SK-N-SH treated with all-trans-retinoic acid at 6 μM for 48 hours (cell line): ENCODE measurements around the gene RPS24.

Experiments used
- ATAC-seq: fragments of 200-7000 bp; cut with Tn5 transposase; 3 replicates; pipeline ENCODE4 v1.9.1; 2020; ENCODE audit warnings: mild to moderate bottlenecking, moderate library complexity
- BACH2 ChIP-seq: fragments of 250-450 bp; sonication (Bioruptor Pico); IDR thresholded peaks from 2 replicates; pipeline ENCODE4 v1.9.0; 2021; ENCODE audit warnings: mild to moderate bottlenecking, borderline replicate concordance
- CSDC2 ChIP-seq: fragments of 250-450 bp; sonication (Bioruptor Pico); IDR thresholded peaks from 2 replicates; pipeline ENCODE4 v1.5.0; 2020; ENCODE audit warnings: mild to moderate bottlenecking, moderate library complexity
- ESRRG ChIP-seq: fragments of 250-450 bp; sonication (Bioruptor Pico); IDR thresholded peaks from 2 replicates; pipeline ENCODE4 v1.6.1; 2021; ENCODE audit warnings: mild to moderate bottlenecking
- GLIS3 ChIP-seq: fragments of 250-450 bp; sonication (Bioruptor Pico); IDR thresholded peaks from 2 replicates; pipeline ENCODE4 v1.5.0; 2020; ENCODE audit warnings: mild to moderate bottlenecking, moderate library complexity
- ISL1 ChIP-seq: fragments of 250-450 bp; sonication (Bioruptor Pico); IDR thresholded peaks from 2 replicates; pipeline ENCODE4 v2.1.2; 2022; ENCODE audit warnings: mild to moderate bottlenecking, moderate library complexity
- PPARA ChIP-seq: fragments of 250-450 bp; sonication (Bioruptor Pico); IDR thresholded peaks from 2 replicates; pipeline ENCODE4 v1.5.0; 2020; ENCODE audit warnings: mild to moderate bottlenecking, borderline replicate concordance
- SNAI2 ChIP-seq: fragments of 250-450 bp; sonication (Bioruptor Pico); IDR thresholded peaks from 2 replicates; pipeline ENCODE4 v1.5.0; 2020; ENCODE audit warnings: mild to moderate bottlenecking, moderate library complexity
- TCF4 ChIP-seq: fragments of 250-450 bp; sonication (Bioruptor Pico); IDR thresholded peaks from 2 replicates; pipeline ENCODE4 v1.8.0; 2021; ENCODE audit warnings: mild to moderate bottlenecking, moderate library complexity, borderline replicate concordance
- TOX ChIP-seq: fragments of 250-450 bp; sonication (Bioruptor Pico); IDR thresholded peaks from 2 replicates; pipeline ENCODE4 v1.8.0; 2021; ENCODE audit warnings: mild to moderate bottlenecking, moderate library complexity, borderline replicate concordance
- ZC3H10 ChIP-seq: fragments of 250-450 bp; sonication (Bioruptor Pico); IDR thresholded peaks from 2 replicates; pipeline ENCODE4 v1.5.1; 2021; ENCODE audit warnings: mild to moderate bottlenecking, moderate library complexity
- ZFP3 ChIP-seq: fragments of 250-450 bp; sonication (Bioruptor Pico); IDR thresholded peaks from 2 replicates; pipeline ENCODE4 v1.5.0; 2020; ENCODE audit warnings: mild to moderate bottlenecking, moderate library complexity
- ZFP30 ChIP-seq: fragments of 450-650 bp; formaldehyde crosslinking; IDR thresholded peaks from 2 replicates; pipeline ENCODE4 v1.5.0; 2022; ENCODE audit warnings: mild to moderate bottlenecking, moderate library complexity
- ZNF565 ChIP-seq: fragments of 450-650 bp; formaldehyde crosslinking; conservative IDR thresholded peaks from 2 replicates; pipeline ENCODE4 v1.5.0; 2020; ENCODE audit warnings: low read depth, mild to moderate bottlenecking, moderate library complexity
- ZNF70 ChIP-seq: fragments of 450-650 bp; formaldehyde crosslinking; IDR thresholded peaks from 2 replicates; pipeline ENCODE4 v1.5.0; 2020; ENCODE audit warnings: mild to moderate bottlenecking, moderate library complexity
- ZNF8 ChIP-seq: fragments of 450-650 bp; formaldehyde crosslinking; IDR thresholded peaks from 2 replicates; pipeline ENCODE4 v1.5.0; 2020; ENCODE audit warnings: mild to moderate bottlenecking, moderate library complexity
- TF ChIP-seq, protein P1 (sequence below): fragments of 250-450 bp; sonication (Bioruptor Pico); IDR thresholded peaks from 2 replicates; pipeline ENCODE4 v1.5.1; 2020; ENCODE audit warnings: low read depth, mild to moderate bottlenecking, moderate library complexity
- TF ChIP-seq, protein P2 (sequence below): fragments of 250-450 bp; sonication (Bioruptor Pico); IDR thresholded peaks from 2 replicates; pipeline ENCODE4 v1.5.1; 2021; ENCODE audit warnings: mild to moderate bottlenecking, moderate library complexity
- TF ChIP-seq, protein P3 (sequence below): fragments of 250-450 bp; sonication (Bioruptor Pico); IDR thresholded peaks from 2 replicates; pipeline ENCODE4 v1.8.0; 2021; ENCODE audit warnings: low read depth, mild to moderate bottlenecking, moderate library complexity, borderline replicate concordance
- TF ChIP-seq, protein P4 (sequence below): fragments of 250-450 bp; sonication (Bioruptor Pico); IDR thresholded peaks from 2 replicates; pipeline ENCODE4 v1.8.0; 2020; ENCODE audit warnings: mild to moderate bottlenecking, moderate library complexity, borderline replicate concordance
- TF ChIP-seq, protein P5 (sequence below): fragments of 250-450 bp; sonication (Bioruptor Pico); IDR thresholded peaks from 2 replicates; pipeline ENCODE4 v1.5.0; 2020; ENCODE audit warnings: mild to moderate bottlenecking, moderate library complexity

Gene RPS24

DNA sequence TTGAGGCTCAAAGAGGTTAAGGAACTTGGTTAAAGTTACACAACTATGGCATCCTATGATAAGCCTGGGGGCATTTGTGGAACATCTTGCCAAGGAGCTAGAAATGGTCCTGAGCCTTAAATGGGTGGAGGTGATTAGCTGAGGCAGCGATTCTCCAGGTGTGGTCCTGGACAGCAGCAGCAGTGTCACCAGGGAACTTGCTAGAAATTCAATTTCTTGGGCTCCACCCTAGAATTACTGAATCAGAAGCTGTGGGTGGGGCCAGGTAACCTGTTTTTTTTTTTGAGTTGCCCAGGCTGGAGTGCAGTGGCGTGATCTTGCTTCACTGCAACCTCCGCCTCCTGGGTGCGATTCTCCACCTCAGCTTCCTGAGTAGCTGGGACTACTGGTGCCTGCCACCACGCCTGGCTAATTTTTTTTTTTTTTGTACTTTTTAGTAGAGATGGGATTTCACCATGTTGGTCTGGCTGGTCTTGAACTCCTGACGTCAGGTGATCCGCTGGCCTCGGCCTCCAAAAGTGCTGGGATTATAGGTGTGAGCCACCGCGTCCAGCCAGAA is 13.1 kb downstream of the RPS24 start:
- no peak for ATAC-seq
- TF ChIP-seq TOX (CRISPR knock-in tag) (no peak), CSDC2 (no peak), ZNF70 (CRISPR knock-in tag) (no peak), ZC3H10 (CRISPR knock-in tag) (no peak), BACH2 (CRISPR knock-in tag) (no peak), ISL1 (no peak), TCF4 (CRISPR knock-in tag) (no peak), ESRRG (CRISPR knock-in tag) (no peak), PPARA (CRISPR knock-in tag) (no peak), ZFP30 (CRISPR knock-in tag) (no peak), ZNF565 (CRISPR knock-in tag) (no peak), GLIS3 (CRISPR knock-in tag) (no peak), ZNF8 (no peak)
- TF ChIP-seq, protein P1, sequence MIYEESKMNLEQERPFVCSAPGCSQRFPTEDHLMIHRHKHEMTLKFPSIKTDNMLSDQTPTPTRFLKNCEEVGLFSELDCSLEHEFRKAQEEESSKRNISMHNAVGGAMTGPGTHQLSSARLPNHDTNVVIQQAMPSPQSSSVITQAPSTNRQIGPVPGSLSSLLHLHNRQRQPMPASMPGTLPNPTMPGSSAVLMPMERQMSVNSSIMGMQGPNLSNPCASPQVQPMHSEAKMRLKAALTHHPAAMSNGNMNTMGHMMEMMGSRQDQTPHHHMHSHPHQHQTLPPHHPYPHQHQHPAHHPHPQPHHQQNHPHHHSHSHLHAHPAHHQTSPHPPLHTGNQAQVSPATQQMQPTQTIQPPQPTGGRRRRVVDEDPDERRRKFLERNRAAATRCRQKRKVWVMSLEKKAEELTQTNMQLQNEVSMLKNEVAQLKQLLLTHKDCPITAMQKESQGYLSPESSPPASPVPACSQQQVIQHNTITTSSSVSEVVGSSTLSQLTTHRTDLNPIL (CRISPR knock-in tag) = no peak
- TF ChIP-seq, protein P2, sequence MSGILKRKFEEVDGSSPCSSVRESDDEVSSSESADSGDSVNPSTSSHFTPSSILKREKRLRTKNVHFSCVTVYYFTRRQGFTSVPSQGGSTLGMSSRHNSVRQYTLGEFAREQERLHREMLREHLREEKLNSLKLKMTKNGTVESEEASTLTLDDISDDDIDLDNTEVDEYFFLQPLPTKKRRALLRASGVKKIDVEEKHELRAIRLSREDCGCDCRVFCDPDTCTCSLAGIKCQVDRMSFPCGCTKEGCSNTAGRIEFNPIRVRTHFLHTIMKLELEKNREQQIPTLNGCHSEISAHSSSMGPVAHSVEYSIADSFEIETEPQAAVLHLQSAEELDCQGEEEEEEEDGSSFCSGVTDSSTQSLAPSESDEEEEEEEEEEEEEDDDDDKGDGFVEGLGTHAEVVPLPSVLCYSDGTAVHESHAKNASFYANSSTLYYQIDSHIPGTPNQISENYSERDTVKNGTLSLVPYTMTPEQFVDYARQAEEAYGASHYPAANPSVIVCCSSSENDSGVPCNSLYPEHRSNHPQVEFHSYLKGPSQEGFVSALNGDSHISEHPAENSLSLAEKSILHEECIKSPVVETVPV (CRISPR knock-in tag) = no peak
- TF ChIP-seq, protein P3, sequence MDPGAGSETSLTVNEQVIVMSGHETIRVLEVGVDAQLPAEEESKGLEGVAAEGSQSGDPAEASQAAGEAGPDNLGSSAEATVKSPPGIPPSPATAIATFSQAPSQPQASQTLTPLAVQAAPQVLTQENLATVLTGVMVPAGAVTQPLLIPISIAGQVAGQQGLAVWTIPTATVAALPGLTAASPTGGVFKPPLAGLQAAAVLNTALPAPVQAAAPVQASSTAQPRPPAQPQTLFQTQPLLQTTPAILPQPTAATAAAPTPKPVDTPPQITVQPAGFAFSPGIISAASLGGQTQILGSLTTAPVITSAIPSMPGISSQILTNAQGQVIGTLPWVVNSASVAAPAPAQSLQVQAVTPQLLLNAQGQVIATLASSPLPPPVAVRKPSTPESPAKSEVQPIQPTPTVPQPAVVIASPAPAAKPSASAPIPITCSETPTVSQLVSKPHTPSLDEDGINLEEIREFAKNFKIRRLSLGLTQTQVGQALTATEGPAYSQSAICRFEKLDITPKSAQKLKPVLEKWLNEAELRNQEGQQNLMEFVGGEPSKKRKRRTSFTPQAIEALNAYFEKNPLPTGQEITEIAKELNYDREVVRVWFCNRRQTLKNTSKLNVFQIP = no peak
- TF ChIP-seq, protein P4, sequence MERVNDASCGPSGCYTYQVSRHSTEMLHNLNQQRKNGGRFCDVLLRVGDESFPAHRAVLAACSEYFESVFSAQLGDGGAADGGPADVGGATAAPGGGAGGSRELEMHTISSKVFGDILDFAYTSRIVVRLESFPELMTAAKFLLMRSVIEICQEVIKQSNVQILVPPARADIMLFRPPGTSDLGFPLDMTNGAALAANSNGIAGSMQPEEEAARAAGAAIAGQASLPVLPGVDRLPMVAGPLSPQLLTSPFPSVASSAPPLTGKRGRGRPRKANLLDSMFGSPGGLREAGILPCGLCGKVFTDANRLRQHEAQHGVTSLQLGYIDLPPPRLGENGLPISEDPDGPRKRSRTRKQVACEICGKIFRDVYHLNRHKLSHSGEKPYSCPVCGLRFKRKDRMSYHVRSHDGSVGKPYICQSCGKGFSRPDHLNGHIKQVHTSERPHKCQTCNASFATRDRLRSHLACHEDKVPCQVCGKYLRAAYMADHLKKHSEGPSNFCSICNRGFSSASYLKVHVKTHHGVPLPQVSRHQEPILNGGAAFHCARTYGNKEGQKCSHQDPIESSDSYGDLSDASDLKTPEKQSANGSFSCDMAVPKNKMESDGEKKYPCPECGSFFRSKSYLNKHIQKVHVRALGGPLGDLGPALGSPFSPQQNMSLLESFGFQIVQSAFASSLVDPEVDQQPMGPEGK (CRISPR knock-in tag) = no peak

DNA sequence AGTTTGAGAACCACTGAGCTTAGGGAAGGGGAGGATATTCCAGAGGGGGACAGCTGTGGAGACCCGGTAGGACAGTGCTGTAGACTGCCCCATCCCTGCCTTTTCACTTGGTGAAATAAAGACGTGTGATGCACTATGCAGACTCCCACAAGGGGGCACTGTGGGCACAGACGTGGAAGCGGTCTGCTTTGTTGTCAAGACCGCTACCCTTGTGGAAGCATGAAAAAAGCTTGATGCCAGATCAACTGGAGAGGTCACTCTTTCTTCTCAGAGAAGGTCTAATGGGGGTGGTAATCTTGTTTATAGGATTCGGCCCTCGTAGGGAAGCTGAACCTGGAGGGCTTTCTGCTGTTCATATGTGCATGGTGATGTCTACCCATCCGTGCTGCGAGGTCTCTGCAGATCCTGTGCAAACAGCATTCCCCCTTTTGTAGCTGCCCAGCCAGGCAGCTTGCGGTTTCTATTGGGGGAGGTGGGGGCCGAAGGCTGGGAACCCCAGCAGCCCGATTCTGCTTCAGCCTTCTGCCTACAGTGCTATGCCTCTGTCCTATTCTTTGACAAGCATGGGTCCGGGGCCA is 13.7 kb downstream of the RPS24 start:
- no peak for TF ChIP-seq ESRRG (CRISPR knock-in tag)
- no peak for TF ChIP-seq ZFP30 (CRISPR knock-in tag)
- TF ChIP-seq, protein P5, sequence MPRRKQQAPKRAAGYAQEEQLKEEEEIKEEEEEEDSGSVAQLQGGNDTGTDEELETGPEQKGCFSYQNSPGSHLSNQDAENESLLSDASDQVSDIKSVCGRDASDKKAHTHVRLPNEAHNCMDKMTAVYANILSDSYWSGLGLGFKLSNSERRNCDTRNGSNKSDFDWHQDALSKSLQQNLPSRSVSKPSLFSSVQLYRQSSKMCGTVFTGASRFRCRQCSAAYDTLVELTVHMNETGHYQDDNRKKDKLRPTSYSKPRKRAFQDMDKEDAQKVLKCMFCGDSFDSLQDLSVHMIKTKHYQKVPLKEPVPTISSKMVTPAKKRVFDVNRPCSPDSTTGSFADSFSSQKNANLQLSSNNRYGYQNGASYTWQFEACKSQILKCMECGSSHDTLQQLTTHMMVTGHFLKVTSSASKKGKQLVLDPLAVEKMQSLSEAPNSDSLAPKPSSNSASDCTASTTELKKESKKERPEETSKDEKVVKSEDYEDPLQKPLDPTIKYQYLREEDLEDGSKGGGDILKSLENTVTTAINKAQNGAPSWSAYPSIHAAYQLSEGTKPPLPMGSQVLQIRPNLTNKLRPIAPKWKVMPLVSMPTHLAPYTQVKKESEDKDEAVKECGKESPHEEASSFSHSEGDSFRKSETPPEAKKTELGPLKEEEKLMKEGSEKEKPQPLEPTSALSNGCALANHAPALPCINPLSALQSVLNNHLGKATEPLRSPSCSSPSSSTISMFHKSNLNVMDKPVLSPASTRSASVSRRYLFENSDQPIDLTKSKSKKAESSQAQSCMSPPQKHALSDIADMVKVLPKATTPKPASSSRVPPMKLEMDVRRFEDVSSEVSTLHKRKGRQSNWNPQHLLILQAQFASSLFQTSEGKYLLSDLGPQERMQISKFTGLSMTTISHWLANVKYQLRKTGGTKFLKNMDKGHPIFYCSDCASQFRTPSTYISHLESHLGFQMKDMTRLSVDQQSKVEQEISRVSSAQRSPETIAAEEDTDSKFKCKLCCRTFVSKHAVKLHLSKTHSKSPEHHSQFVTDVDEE (CRISPR knock-in tag) = peak; percentile 65; the same call in 1 of the 2 replicates
- ATAC-seq = peak; percentile 86

DNA sequence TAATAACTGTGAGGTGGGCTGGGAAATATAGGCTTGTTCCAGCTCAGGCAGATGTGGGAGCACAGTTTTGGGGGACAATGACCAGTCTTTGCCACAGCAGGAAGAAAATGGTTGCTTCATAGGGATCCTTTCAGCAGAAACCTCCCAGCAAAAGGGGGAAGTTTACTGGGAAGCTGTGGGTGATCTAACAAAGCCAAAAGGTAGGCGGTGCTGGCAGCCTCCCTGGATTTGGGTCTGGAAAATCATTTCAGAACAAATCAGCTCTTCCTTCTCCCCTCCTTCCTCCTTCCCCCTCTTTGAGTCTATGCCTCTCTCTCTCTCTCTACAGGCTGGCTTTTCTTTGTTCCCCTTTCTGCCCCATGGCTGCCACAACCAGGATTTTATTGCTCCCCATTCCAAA is 16.2 kb downstream of the RPS24 start:
- TF ChIP-seq PPARA (CRISPR knock-in tag) (no peak), TOX (CRISPR knock-in tag) (no peak)
- no peak for ATAC-seq

DNA sequence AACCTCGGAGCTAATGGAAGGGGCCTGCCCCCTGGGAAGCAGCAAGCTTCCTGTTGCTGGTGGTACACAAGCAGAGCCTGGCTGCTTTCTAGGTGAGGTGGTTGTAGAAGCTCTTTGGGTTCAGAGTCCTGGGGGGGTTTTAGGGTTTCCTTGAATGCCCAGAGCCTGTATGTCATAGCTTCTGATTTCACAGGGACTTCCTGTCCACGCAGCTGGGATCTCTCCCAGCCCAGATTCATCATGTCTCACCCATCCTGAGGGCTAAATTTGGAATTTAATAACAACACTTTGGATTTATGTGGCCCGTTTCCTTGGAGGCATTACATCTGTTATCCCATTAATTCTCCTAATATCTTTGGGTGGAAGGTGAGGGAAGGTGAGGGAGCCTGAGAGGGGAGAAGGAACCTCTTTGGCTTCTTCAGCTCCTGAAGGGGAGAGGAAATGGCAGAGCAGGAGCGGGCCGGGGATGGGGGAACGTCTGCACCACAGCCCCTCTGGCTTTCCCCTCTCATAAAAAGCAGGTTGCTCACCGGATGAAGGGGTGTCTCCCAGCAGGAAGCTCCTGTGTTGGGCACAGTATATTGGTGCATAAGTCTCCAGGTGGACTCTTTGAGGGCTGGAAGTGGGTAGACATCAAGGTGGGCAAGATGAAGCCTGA is 19.7 kb downstream of the RPS24 start:
- ATAC-seq = peak; percentile 75
- TF ChIP-seq PPARA (CRISPR knock-in tag) = no peak
- no peak for TF ChIP-seq SNAI2 (CRISPR knock-in tag)
- TF ChIP-seq ZFP3 (CRISPR knock-in tag) = no peak
- TF ChIP-seq GLIS3 (CRISPR knock-in tag) = no peak
- no peak for TF ChIP-seq ISL1
- TF ChIP-seq CSDC2 = no peak
